ENCODE results near the gene SLC16A7.

DNA sequence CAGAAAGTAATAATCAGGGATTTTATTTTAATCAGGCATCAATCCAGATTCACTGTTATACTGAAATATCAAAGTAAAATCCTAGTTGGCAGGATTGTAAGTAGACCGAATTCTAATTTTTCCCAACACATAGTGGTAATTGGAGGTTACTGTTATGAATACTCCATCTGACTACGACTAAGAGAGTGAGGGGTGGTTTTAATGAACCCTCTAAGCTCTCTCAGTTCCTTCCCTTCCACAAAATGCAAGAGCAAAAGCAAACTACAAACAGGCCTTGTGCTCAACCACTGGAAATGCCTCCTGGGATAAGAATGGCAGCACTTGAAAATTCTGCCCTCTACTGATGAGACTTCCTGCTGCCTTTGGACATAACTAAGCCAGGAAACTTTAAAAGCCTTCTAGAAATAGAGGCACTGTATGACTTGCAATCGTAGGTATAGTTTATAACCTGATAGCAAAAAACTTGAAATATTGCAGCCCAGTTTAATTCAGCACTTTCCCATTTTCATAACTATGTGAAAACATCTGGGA, 184.8 kb downstream of the SLC16A7 start:
- TF ChIP-seq RARB (CRISPR knock-in tag; IDR thresholded peaks at IDR 0.05) = no peak
- no peak for TF ChIP-seq ISL1 (CRISPR knock-in tag; IDR thresholded peaks at IDR 0.05)
- TF ChIP-seq CSDC2 (CRISPR knock-in tag; IDR thresholded peaks at IDR 0.05) = no peak
- no peak for TF ChIP-seq PATZ1 (CRISPR knock-in tag; IDR thresholded peaks at IDR 0.05; ENCODE audit: borderline replicate concordance)
- TF ChIP-seq ARNTL (CRISPR knock-in tag; IDR thresholded peaks at IDR 0.05; ENCODE audit: borderline replicate concordance, low read depth) = no peak
- no peak for TF ChIP-seq ZFP30 (CRISPR knock-in tag; IDR thresholded peaks at IDR 0.05)
- TF ChIP-seq PPARA (CRISPR knock-in tag; IDR thresholded peaks at IDR 0.05; ENCODE audit: borderline replicate concordance) = no peak
- no peak for TF ChIP-seq ZNF565 (CRISPR knock-in tag; conservative IDR thresholded peaks at IDR 0.05; ENCODE audit: low read depth)
- no peak for TF ChIP-seq CSRNP3 (CRISPR knock-in tag; IDR thresholded peaks at IDR 0.05)
